ENCODE data around the gene EVA1A.

Gene EVA1A

DNA sequence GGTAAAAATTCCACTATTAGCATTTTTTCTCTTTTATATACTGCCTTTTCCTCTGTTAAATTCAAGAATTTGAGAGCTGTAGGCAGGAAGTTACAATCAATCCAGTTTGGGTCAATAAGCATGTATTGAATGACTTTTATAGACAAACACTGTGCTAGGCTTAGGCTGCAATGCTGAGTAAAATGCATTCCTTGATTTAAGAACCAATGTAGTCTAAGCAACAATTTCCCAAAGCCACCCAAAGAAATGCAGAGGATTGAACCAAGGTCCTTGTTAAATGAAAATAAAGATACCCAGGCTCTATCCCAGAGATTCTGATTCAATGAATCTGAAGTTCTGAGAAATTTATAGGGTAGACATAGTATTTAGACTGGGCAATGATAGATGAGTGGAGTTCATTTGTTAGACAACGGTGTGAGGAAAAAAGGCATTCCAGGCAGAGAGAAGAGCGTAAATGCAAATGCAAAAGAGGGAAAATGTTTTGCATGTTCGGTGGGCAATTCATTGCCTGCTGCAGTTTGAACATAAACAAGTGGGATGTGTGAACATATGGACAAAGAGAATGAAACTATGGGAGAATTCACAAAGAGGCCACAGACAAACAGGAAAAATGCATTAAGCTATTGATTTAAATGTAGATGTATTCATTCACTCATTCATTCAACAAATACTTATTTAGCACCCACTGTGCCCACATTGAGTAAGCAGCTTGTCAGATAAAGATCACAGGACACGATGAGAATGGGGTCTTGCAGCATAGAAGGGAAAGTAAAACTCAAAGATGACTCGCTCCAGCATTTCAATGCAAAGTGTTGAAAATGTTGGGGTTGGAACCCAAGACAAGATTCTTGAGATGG, 107.1 kb downstream of the EVA1A start:
- Histone ChIP-seq H3K27me3 (ENCODE audit: insufficient read depth, low read length) (no peaks in the 10 kb centered on the region), H3K9ac (ENCODE audit: low read depth, low read length) (no peak overlapping the region), H3K36me3 (ENCODE audit: insufficient read depth, low read length) (no peaks in the 10 kb centered on the region), H3K4me3 (ENCODE audit: low read length) (no peak overlapping the region), H3K4me1 (ENCODE audit: insufficient read depth, low read length) (peaks cover 18% of the 10 kb centered on the region), H3K27ac (ENCODE audit: low read depth, low read length) (no peak overlapping the region), H3K9me3 (ENCODE audit: insufficient read depth, low read depth, low read length) (peaks cover 6% of the 10 kb centered on the region; the same call in 1 of the 2 replicates)
- 67% methylated on average over 5 of the region's 5 CpGs for WGBS

DNA sequence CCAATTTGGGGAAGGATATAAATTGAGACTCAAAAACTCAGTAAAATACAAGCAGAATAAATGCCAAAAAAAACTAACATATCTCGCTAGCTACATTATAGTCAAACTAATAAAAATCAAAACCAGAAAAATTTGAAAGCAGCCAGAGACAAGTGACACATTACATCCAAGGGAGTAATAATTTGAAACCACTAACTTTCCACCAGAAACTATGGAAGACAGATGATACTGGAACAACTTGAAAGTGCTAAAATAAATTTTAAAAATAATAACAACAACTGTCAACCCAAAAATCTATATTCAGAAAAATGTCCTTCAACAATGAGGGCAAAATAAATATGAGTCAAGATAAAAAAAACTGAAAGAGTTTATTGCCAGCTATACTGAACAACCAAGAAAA, 110.7 kb downstream of the EVA1A start:
- WGBS, result 92% methylated on average over 1 of the region's 1 CpG
- Histone ChIP-seq H3K27me3 (ENCODE audit: insufficient read depth, low read length) (no peaks in the 10 kb centered on the region), H3K36me3 (ENCODE audit: insufficient read depth, low read length) (no peaks in the 10 kb centered on the region), H3K4me3 (ENCODE audit: low read length) (no peak overlapping the region), H3K27ac (ENCODE audit: low read depth, low read length) (no peak overlapping the region), H3K4me1 (ENCODE audit: insufficient read depth, low read length) (peaks cover 18% of the 10 kb centered on the region), H3K9ac (ENCODE audit: low read depth, low read length) (no peak overlapping the region), H3K9me3 (ENCODE audit: insufficient read depth, low read depth, low read length) (peaks cover 6% of the 10 kb centered on the region; the same call in 1 of the 2 replicates)

- no peak overlapping the region for H3K4me3 ChIP-seq (ENCODE audit: low read length)
- no peaks in the 10 kb centered on the region for H3K36me3 ChIP-seq (ENCODE audit: insufficient read depth, low read length)
- H3K27me3 ChIP-seq (ENCODE audit: insufficient read depth, low read length), result no peaks in the 10 kb centered on the region
- 98% methylated on average over 5 of the region's 5 CpGs for WGBS
- H3K9ac ChIP-seq (ENCODE audit: low read depth, low read length), result no peak overlapping the region
- no peaks in the 10 kb centered on the region for H3K4me1 ChIP-seq (ENCODE audit: insufficient read depth, low read length)
- peaks cover 6% of the 10 kb centered on the region; the same call in 1 of the 2 replicates for H3K9me3 ChIP-seq (ENCODE audit: insufficient read depth, low read depth, low read length)
- no peak overlapping the region for H3K27ac ChIP-seq (ENCODE audit: low read depth, low read length)
Observed at GRCh38 chr2:75447176-75447575, 113.6 kb downstream of the EVA1A start.

All from HUES64 (cell line).